ENCODE results near the gene OST4. TPM values are rescaled to one million over a fixed set of nuclear protein-coding genes. Genes with fewer than 3 reads are reported as not detected.

Gene OST4
- polyA plus RNA-seq, 1 donor (not counting 4 experiments of a cell fraction or from before 2014, with no cell fraction given): 393 TPM

- no peaks in the 10 kb centered on the region for H3K9me3 ChIP-seq (ENCODE audit: control insufficient read depth, low read depth, low read length)
- no peaks in the 10 kb centered on the region for H3K27me3 ChIP-seq (ENCODE audit: control insufficient read depth, extremely low read depth, insufficient read depth, low read length)
- peaks cover 13 to 23% of the 10 kb centered on the region in 2 experiments for H3K36me3 ChIP-seq (ENCODE audit: control insufficient read depth in 2 of 2, extremely low read depth in 1 of 2, insufficient read depth in 2 of 2, low read length in 2 of 2)
- no peak overlapping the region for H3K4me3 ChIP-seq (ENCODE audit: control insufficient read depth in 2 of 3, extremely low read depth in 1 of 3, insufficient read depth in 2 of 3, low read depth in 1 of 3, low read length in 3 of 3)
- dilution Hi-C loops (cut with MboI; ENCODE audit: extremely low pct_ligation_motif_present, low sequenced_read_pairs): no loop called here
- no peak for FAIRE-seq
- H3K27ac ChIP-seq (ENCODE audit: control insufficient read depth, insufficient read depth, low read length): no peak overlapping the region
- no peaks in the 10 kb centered on the region for H4K20me1 ChIP-seq (ENCODE audit: control insufficient read depth, extremely low read depth, insufficient read depth, low read length)
- H3K4me2 ChIP-seq (ENCODE audit: control insufficient read depth, extremely low read depth, insufficient read depth, low read depth, low read length): no peak overlapping the region
- no peaks in the 10 kb centered on the region for H3K9me1 ChIP-seq (ENCODE audit: control insufficient read depth, extremely low read depth, insufficient read depth, low read length)
- peaks cover 5% of the 10 kb centered on the region for H3K4me1 ChIP-seq (ENCODE audit: control insufficient read depth, extremely low read depth, insufficient read depth, low read length)
- no peak overlapping the region for H3K9ac ChIP-seq (ENCODE audit: control insufficient read depth, extremely low read depth, insufficient read depth, low read length)
- no peak overlapping the region for H2AFZ ChIP-seq (ENCODE audit: control insufficient read depth, low read length)
- no peak for TF ChIP-seq EZH2 (IDR thresholded peaks at IDR 0.05; ENCODE audit: low read length)
- no peak for TF ChIP-seq CTCF (optimal IDR thresholded peaks at IDR 0.05 in 1 of 3, IDR thresholded peaks at IDR 0.05 in 1 of 3, conservative IDR thresholded peaks at IDR 0.05 in 1 of 3; ENCODE audit: extremely low read depth in 1 of 3, insufficient read depth in 2 of 3, low read length in 3 of 3)
- DNase-seq (ENCODE audit: low read depth, low spot score): no peak
- H3K79me2 ChIP-seq (ENCODE audit: control insufficient read depth, insufficient read depth, low read length): no peaks in the 10 kb centered on the region
Measured at GRCh38 chr2:27054721-27055120, 16.7 kb downstream of the OST4 start.

- H3K27ac ChIP-seq (ENCODE audit: control insufficient read depth, insufficient read depth, low read length): no peak overlapping the region
- H3K9me1 ChIP-seq (ENCODE audit: control insufficient read depth, extremely low read depth, insufficient read depth, low read length): no peaks in the 10 kb centered on the region
- H2AFZ ChIP-seq (ENCODE audit: control insufficient read depth, low read length): no peak overlapping the region
- no peak overlapping the region for H3K4me2 ChIP-seq (ENCODE audit: control insufficient read depth, extremely low read depth, insufficient read depth, low read depth, low read length)
- no peaks in the 10 kb centered on the region for H3K79me2 ChIP-seq (ENCODE audit: control insufficient read depth, insufficient read depth, low read length)
- dilution Hi-C loops (cut with MboI; ENCODE audit: extremely low pct_ligation_motif_present, low sequenced_read_pairs): no loop called here
- DNase-seq (ENCODE audit: low read depth, low spot score): no peak
- TF ChIP-seq CTCF (optimal IDR thresholded peaks at IDR 0.05 in 1 of 3, IDR thresholded peaks at IDR 0.05 in 1 of 3, conservative IDR thresholded peaks at IDR 0.05 in 1 of 3; ENCODE audit: extremely low read depth in 1 of 3, insufficient read depth in 2 of 3, low read length in 3 of 3) (no peak), EZH2 (IDR thresholded peaks at IDR 0.05; ENCODE audit: low read length) (no peak)
- no peak overlapping the region for H3K9ac ChIP-seq (ENCODE audit: control insufficient read depth, extremely low read depth, insufficient read depth, low read length)
- H4K20me1 ChIP-seq (ENCODE audit: control insufficient read depth, extremely low read depth, insufficient read depth, low read length): no peaks in the 10 kb centered on the region
- no peak overlapping the region for H3K4me3 ChIP-seq (ENCODE audit: control insufficient read depth in 2 of 3, extremely low read depth in 1 of 3, insufficient read depth in 2 of 3, low read depth in 1 of 3, low read length in 3 of 3)
- FAIRE-seq: no peak
- no peaks in the 10 kb centered on the region for H3K27me3 ChIP-seq (ENCODE audit: control insufficient read depth, extremely low read depth, insufficient read depth, low read length)
- H3K4me1 ChIP-seq (ENCODE audit: control insufficient read depth, extremely low read depth, insufficient read depth, low read length): peaks cover 9% of the 10 kb centered on the region
- H3K36me3 ChIP-seq (ENCODE audit: control insufficient read depth in 2 of 2, extremely low read depth in 1 of 2, insufficient read depth in 2 of 2, low read length in 2 of 2): peaks cover 13 to 23% of the 10 kb centered on the region in 2 experiments
- no peaks in the 10 kb centered on the region for H3K9me3 ChIP-seq (ENCODE audit: control insufficient read depth, low read depth, low read length)
Measured at GRCh38 chr2:27053776-27054175, 17.7 kb downstream of the OST4 start.
